Astrocyte (in vitro differentiated cells and primary cell): Measurements from ENCODE around the gene RHOT1. TPM values are rescaled to one million over a fixed set of nuclear protein-coding genes. Genes with fewer than 3 reads are reported as not detected.

Experiments
- DNase-seq: peaks from one replicate; pipeline ENCODE4 v3.0.0-alpha.2; 2010; ENCODE audit warnings: low read depth
- FAIRE-seq: peaks from 2 replicates; lab custom pipeline; 2011; peaks lifted over from hg19 to GRCh38; lab: Jason Lieb, UNC
- H2AFZ ChIP-seq: 2 replicates; pipeline ENCODE4 v1.6.0; 2012; ENCODE audit warnings: low read depth, low read length, inconsistent platforms
- H3K27ac ChIP-seq: 2 replicates; pipeline ENCODE4 v1.5.1; 2011; ENCODE audit warnings: low read depth, low read length, inconsistent platforms
- H3K27me3 ChIP-seq: 2 replicates; pipeline ENCODE4 v1.6.0; 2011; ENCODE audit warnings: low read length, inconsistent platforms; ENCODE audit not compliant: insufficient read depth
- H3K36me3 ChIP-seq: 2 replicates; pipeline ENCODE4 v1.5.1; 2011; ENCODE audit warnings: low read length, inconsistent platforms; ENCODE audit not compliant: insufficient read depth
- H3K4me1 ChIP-seq: 2 replicates; pipeline ENCODE4 v1.5.1; 2011; ENCODE audit warnings: low read length, inconsistent platforms; ENCODE audit not compliant: insufficient read depth
- H3K4me2 ChIP-seq: 2 replicates; pipeline ENCODE4 v1.6.0; 2012; ENCODE audit warnings: low read length, inconsistent platforms
- H3K4me3 ChIP-seq: 2 replicates; pipeline ENCODE4 v1.5.1; 2011; ENCODE audit warnings: low read depth, mild to moderate bottlenecking, low read length, inconsistent platforms; ENCODE audit not compliant: insufficient read depth
- H3K79me2 ChIP-seq: 2 replicates; pipeline ENCODE4 v1.6.0; 2012; ENCODE audit warnings: mild to moderate bottlenecking, low read length, inconsistent platforms; ENCODE audit not compliant: insufficient read depth
- H3K9ac ChIP-seq: 2 replicates; pipeline ENCODE4 v1.6.0; 2012; ENCODE audit warnings: mild to moderate bottlenecking, low read length, inconsistent platforms
- H3K9me3 ChIP-seq: 2 replicates; pipeline ENCODE4 v1.5.1; 2012; ENCODE audit warnings: low read depth, mild to moderate bottlenecking, low read length, inconsistent platforms; ENCODE audit not compliant: insufficient read depth
- H4K20me1 ChIP-seq: 2 replicates; pipeline ENCODE4 v1.6.0; 2012; ENCODE audit warnings: low read length, inconsistent platforms; ENCODE audit not compliant: insufficient read depth
- H3K27ac Mint-ChIP-seq: one replicate; pipeline ENCODE4 v1.8.0; 2021; ENCODE audit warnings: mild to moderate bottlenecking, mixed read lengths; ENCODE audit not compliant: unreplicated experiment
- H3K27me3 Mint-ChIP-seq: one replicate; pipeline ENCODE4 v1.8.0; 2021; ENCODE audit warnings: low read depth, mixed read lengths; ENCODE audit not compliant: unreplicated experiment
- H3K36me3 Mint-ChIP-seq: one replicate; pipeline ENCODE4 v1.8.0; 2021; ENCODE audit warnings: low read depth, mixed read lengths; ENCODE audit not compliant: unreplicated experiment
- H3K4me1 Mint-ChIP-seq: one replicate; pipeline ENCODE4 v1.8.0; 2021; ENCODE audit warnings: low read depth, mixed read lengths; ENCODE audit not compliant: unreplicated experiment
- H3K4me3 Mint-ChIP-seq: one replicate; pipeline ENCODE4 v1.8.0; 2021; ENCODE audit warnings: mild to moderate bottlenecking, moderate library complexity, mixed read lengths; ENCODE audit not compliant: unreplicated experiment
- H3K9me3 Mint-ChIP-seq: one replicate; pipeline ENCODE4 v1.8.0; 2021; ENCODE audit warnings: mild to moderate bottlenecking, mixed read lengths; ENCODE audit not compliant: unreplicated experiment
- EZH2 ChIP-seq: IDR thresholded peaks from 2 replicates; pipeline ENCODE4 v1.6.1; 2012; ENCODE audit warnings: mild to moderate bottlenecking, low read length, inconsistent platforms; ENCODE audit not compliant: insufficient read depth
- total RNA-seq: library from RNA; stranded (reverse); gene quantifications from 2 replicates; pipeline ENCODE4 v1.2.1, GENCODE V29; 2021
- TF ChIP-seq, protein P1 (sequence below): IDR thresholded peaks from 2 replicates; pipeline ENCODE4 v1.5.1; 2011; ENCODE audit warnings: low read depth, mild to moderate bottlenecking, inconsistent platforms, low read length, moderate library complexity; ENCODE audit not compliant: insufficient read depth

Gene RHOT1
- total RNA-seq, 1 donor from 2014 or later = 20.9 TPM

DNA sequence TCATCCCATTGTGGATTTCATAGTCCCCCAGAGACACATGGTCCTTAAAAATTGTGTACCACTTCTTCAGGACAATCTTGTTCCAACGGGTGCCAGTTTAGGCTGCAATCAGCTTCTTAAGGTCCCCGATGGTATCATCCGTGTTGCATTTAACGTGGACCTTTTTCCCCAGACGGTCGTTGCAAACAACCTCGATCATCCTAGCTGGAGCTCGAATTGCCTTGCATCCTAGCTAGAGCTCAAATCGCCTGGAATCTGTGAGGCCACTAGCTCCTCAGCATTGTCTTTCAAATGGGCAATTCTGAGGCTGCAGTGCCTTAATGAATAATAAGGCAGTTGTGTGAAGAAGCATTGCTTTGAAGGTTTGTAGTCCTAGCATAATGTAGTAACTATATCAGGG lies 85.6 kb downstream of the RHOT1 start:
- no peak for FAIRE-seq
- H3K9me3 Mint-ChIP-seq = no peaks in the 10 kb centered on the region
- no peaks in the 10 kb centered on the region for H3K27me3 Mint-ChIP-seq
- Histone ChIP-seq H3K4me3 (no peak overlapping the region), H3K27me3 (no peaks in the 10 kb centered on the region), H3K9me3 (no peaks in the 10 kb centered on the region), H3K79me2 (no peaks in the 10 kb centered on the region), H2AFZ (no peak overlapping the region), H3K9ac (no peak overlapping the region), H3K4me2 (no peak overlapping the region), H4K20me1 (no peaks in the 10 kb centered on the region), H3K36me3 (no peaks in the 10 kb centered on the region), H3K4me1 (no peaks in the 10 kb centered on the region), H3K27ac (no peak overlapping the region)
- no peak for DNase-seq
- no peak for TF ChIP-seq EZH2
- TF ChIP-seq, protein P1, sequence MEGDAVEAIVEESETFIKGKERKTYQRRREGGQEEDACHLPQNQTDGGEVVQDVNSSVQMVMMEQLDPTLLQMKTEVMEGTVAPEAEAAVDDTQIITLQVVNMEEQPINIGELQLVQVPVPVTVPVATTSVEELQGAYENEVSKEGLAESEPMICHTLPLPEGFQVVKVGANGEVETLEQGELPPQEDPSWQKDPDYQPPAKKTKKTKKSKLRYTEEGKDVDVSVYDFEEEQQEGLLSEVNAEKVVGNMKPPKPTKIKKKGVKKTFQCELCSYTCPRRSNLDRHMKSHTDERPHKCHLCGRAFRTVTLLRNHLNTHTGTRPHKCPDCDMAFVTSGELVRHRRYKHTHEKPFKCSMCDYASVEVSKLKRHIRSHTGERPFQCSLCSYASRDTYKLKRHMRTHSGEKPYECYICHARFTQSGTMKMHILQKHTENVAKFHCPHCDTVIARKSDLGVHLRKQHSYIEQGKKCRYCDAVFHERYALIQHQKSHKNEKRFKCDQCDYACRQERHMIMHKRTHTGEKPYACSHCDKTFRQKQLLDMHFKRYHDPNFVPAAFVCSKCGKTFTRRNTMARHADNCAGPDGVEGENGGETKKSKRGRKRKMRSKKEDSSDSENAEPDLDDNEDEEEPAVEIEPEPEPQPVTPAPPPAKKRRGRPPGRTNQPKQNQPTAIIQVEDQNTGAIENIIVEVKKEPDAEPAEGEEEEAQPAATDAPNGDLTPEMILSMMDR = no peak
- H3K4me1 Mint-ChIP-seq = peaks cover 5% of the 10 kb centered on the region
- peaks cover 2% of the 10 kb centered on the region for H3K36me3 Mint-ChIP-seq
- no peak overlapping the region for H3K4me3 Mint-ChIP-seq
- no peak overlapping the region for H3K27ac Mint-ChIP-seq

DNA sequence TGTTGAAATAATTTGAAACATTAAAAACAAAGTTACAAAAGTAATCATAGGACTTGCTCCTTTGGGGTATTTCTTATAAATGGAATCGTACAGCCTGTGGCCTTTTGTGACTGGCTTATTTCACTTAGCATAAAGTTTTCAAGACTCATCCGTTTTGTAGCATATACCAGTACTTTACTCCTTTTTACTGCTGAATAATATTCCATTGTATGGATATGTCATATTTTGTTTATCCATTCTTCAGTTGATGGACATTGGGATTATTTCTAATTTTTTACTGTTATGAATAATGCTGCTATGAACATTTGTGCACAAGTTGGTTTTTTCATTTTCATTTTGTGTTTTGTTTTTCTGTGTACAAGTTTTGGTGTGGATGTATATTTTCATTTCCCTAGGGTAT lies 93.3 kb downstream of the RHOT1 start:
- Histone ChIP-seq H3K4me2 (no peak overlapping the region), H3K79me2 (no peaks in the 10 kb centered on the region), H2AFZ (no peak overlapping the region), H3K9me3 (no peaks in the 10 kb centered on the region), H3K27me3 (no peaks in the 10 kb centered on the region), H4K20me1 (no peaks in the 10 kb centered on the region), H3K4me1 (no peaks in the 10 kb centered on the region), H3K4me3 (no peak overlapping the region), H3K36me3 (no peaks in the 10 kb centered on the region), H3K9ac (no peak overlapping the region), H3K27ac (no peak overlapping the region)
- DNase-seq (no peak), FAIRE-seq (no peak)
- Mint-ChIP-seq H3K27ac (no peak overlapping the region), H3K4me3 (no peak overlapping the region), H3K9me3 (no peaks in the 10 kb centered on the region), H3K27me3 (peaks cover 5% of the 10 kb centered on the region), H3K4me1 (peaks cover 3% of the 10 kb centered on the region), H3K36me3 (no peaks in the 10 kb centered on the region)
- no peak for TF ChIP-seq EZH2
- TF ChIP-seq, protein P1 = no peak

DNA sequence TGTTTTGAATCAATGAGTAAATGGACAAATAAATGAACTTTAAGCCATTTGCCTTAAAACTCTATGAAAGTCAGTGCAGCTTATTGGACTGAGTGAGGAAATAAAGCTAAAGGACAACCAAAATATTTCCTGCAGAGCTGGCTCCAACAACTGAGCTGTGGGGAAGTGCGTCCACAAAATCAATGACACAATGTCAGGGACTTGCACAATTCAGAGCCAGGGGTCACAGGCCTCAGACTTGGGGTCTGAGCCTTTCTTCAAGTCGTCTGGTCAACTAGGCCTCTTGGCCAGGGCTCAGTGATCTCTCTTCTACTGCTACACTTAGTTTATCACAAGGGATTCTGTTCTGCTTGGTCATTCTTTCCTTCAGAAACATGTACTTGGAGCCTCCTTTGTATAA lies 97.2 kb downstream of the RHOT1 start:
- H3K9ac ChIP-seq = no peak overlapping the region
- no peak overlapping the region for H3K4me2 ChIP-seq
- H3K27me3 ChIP-seq = no peaks in the 10 kb centered on the region
- no peaks in the 10 kb centered on the region for H3K36me3 Mint-ChIP-seq
- no peaks in the 10 kb centered on the region for H3K9me3 Mint-ChIP-seq
- H3K27ac Mint-ChIP-seq = no peak overlapping the region
- no peak overlapping the region for H2AFZ ChIP-seq
- no peaks in the 10 kb centered on the region for H4K20me1 ChIP-seq
- H3K4me1 Mint-ChIP-seq = no peaks in the 10 kb centered on the region
- H3K27me3 Mint-ChIP-seq = peaks cover 7% of the 10 kb centered on the region
- H3K4me1 ChIP-seq = no peaks in the 10 kb centered on the region
- no peak overlapping the region for H3K4me3 ChIP-seq
- no peaks in the 10 kb centered on the region for H3K9me3 ChIP-seq
- H3K27ac ChIP-seq = no peak overlapping the region
- DNase-seq (no peak), FAIRE-seq (no peak)
- H3K4me3 Mint-ChIP-seq = no peak overlapping the region
- no peaks in the 10 kb centered on the region for H3K36me3 ChIP-seq
- H3K79me2 ChIP-seq = no peaks in the 10 kb centered on the region
- TF ChIP-seq, protein P1 = no peak
